NK-92 (cell line): Measurements from ENCODE around the gene ZNF280B.
"Not testable (repeated sequence)": the region's sequence is repeated elsewhere in the genome, so short reads cannot be mapped to it uniquely, and the experiment has no call there.

ENCODE experiments used
- DNase-seq: peaks from one replicate; lab custom pipeline; 2025; ENCODE audit not compliant: unreplicated experiment; lab: John Stamatoyannopoulos, UW

The ZNF280B gene

DNA sequence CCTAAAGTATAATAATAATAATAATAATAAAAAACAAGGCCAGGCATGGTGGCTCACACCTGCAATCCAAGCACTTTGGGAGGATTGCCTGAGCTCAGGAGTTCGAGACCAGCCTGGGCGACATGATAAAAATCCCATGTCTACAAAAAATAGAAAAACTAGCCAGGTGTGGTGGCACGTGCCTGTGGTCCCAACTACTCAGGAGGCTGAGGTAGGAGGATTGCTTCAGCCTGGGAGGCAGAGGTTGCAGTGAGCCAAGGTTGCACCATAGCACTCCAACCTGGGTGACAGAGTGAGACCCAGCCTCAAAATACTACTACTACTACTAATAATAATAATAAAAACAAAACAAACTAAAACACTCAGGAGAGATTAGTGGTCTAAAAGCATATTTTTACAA lies 27.1 kb upstream of the ZNF280B start:
- no peak for DNase-seq

DNA sequence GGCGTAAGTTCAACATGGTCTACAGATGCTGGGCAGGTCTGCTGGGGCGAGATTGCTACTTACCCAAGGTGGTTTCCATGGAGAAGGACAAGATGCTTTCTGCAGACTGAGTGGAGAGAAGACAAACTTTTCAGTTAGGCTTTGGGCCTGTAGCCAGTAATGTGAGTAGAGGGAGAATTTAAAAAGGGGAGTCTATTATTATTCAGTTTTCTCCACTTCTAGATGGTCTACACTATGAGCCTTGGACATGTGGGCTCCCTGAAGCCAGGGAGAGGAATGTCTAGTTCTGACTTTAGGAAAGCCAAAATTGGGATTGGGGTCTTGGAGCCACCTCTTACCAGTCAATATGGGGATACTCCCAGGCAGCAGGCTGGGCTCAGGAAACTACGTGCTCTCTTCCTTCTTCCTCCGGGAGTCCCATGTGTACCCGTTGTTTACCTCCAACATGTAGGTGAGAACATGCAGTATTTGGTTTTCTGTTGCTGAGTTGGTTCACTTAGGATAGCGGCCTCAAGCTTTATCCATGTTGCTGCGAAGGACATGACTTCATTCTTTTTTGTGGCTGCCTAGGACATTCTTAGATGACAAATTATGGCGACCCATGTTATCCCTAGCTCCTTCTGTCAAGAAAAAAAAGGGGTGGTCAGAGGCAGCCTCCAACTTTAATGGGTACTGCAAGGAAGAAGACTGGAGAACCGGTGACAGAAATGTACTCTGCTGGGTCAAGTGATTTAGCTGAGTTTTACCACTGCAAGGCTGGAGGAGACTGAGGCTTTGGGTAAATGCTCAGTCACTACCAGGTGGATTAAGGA lies 26.3 kb upstream of the ZNF280B start:
- DNase-seq, result no peak

DNA sequence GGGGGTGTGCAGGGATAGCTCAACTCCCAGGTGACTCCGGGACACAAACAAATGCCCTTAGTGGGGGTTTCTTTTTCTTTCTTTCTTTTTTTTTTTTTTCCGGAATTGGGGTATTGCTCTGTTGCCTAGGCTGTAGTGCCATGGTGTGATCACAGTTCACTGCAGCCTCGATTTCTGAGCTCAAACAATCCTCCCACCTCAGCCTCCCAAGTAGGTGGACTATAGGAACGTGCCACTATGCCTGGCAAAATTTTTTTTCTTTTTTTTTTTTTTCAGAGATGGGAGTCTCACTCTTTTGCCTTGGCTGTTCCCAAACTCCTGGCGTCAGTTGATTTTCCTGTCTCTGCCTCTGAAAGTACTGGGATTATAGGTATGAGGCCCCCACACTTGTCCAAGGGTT lies 25.3 kb upstream of the ZNF280B start:
- no peak for DNase-seq

DNA sequence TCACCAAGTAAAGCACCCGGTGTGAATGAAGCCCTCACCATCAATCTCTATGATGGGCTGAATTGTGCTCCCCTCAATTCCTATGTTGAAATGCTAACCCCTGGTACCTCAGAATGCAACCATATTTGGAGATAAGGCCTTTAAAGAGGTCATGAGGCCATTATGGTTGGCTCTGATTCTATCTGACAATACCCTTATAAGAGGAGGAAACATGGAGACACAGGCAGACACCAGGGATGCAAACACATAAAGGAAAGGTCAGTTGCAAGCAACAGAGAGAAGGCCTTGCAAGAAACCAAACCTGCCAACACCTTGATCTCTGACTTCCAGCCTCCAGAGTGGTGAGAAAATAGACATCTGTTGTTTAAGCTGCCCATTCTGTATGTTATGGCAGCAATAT lies 24.9 kb upstream of the ZNF280B start:
- no peak for DNase-seq

DNA sequence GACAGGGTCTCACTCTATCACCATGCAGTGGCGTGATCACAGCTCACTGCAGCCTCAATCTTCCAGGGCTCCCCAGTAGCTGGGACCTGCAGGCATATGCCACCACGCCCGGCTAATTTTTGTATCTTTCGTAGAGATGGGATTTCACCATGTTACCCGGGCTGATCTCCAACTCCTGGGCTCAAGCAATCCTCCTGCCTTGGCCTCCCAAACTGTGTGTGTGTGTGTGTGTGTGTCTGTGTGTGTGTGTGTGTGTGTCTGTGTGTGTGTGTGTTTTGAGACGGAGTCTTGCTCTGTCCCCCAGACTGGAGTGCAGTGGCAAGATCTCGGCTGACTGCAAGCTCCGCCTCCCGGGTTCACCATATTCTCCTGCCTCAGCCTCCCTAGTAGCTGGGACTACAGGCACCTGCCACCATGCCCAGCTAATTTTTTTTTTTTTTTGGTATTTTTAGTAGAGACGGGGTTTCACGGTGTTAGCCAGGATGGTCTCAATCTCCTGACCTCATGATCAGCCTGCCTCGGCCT lies 24.1 kb upstream of the ZNF280B start:
- DNase-seq, result not testable (repeated sequence)

DNA sequence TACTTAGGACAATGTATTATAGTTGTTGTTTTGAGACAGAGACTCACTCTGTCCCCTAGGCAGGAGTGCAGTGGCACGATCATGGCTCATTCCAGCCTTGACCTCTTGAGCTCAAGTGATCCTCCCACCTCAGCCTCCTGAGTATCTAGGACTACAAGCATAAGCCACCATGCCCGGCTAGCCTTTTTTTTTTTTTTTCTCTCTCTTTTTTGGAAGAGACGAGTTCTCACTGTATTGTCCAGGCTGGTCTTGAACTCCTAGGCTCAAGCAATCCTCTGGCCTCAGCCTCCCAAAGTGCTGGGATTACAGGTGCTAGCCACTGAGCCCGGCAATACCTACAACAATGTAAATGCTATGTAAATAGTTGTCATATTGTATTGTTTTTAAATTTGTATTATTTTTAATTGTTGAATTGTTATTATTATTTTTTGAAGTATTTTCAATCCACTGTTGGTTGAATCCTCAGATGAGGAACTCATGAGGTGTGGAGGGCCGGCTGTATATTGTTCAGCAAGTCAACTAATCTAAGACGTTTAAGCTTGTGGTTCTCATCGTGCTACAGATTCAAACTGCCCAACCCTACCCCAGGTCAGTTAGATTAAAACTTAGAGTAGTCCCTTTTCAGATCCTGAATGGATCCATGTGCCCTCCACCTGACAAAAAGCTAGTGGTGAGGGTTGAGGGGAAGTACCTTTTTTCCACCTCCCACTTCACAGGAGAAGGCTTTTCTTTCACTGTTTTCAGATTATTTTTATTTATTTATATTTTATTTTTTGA lies 23.4 kb upstream of the ZNF280B start:
- DNase-seq, result no peak

DNA sequence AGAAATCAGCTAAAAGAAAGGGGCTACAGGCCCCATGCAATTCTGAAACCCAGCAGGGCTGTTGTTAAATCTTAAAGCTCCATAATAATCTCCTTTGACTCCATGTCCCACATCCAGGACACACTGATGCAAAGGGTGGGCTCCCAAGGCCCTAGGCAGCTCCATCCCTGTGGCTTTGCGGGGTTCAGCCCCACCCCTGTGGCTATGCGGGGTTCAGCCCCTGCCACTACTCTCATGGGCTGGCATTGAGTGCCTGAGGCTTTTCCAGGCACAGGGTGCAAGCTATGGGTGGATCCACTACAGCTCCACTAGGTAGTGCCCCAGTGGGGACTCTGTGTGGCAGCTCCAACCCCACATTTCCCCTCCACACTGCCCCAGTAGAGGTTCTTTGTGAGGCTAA lies 20.2 kb upstream of the ZNF280B start:
- DNase-seq, result no peak

DNA sequence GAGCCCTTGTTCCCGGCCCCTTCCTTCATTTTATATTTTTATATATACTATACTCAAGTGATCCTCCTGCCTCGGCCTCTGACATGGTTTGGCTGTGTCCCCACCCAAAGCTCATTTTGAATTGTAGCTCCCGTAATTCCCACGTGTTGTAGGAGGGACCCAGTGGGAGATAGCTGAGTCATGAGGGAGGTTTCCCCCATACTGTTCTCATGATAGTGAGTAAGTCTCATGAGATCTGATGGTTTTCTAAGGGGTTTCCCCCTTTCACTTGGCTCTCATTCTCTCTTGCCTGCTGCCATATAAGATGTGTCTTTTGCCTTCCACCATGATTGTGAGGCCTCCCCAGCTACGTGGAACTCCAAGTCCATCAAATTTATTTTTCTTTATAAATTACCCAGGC lies 18.8 kb upstream of the ZNF280B start:
- no peak for DNase-seq

DNA sequence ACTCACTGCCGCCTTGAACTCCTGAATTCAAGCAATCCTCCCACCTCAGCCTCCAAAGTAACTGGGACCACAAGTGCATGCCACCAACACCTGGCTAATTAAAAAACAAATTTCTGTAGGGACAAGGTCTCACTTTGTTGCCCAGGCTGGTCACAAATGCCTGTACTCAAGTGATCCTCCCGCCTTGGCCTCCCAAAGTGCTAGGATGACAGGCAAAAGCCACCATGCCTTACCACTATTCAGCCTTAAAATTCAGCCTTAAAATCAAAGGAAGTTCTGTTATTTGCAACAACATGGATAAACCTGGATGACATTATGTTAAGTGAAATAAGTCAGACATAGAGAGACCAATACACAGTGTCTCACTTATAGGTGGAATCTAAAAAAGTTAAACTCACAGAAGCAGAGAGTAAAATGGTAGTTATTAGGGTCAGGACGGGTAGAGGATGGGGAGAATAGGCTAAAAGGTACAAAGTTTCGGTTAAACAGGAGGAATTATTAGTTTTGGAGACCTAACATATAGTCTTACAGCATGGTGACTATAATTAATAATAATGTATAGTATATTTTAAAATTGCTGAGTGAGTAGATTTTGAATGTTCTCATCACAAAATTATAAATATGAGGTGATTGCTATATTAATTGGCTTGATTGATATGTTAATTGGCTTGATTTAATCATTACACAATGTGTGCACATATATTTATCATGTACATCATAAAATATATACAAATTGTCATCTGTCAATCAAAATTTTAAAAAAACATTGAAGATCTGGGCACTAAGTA lies 17.8 kb upstream of the ZNF280B start:
- no peak for DNase-seq

DNA sequence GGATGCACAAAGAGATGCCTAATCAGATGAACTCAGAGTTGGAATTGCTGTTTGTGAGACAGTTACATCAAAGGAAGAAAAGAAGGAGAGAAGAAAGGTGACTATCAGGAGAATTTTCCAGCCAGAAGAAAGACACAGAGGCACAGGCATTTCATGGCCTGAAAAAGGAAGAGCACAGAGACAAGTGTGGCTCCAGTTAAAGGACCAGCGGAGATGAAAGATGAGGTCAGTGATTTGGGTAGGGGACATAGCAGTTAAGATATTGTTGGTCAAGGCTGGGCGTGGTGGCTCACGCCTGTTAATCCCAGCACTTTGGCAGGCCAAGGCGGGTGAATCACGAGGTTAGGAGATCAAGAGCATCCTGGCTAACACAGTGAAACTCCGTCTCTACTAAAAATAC lies 15.0 kb upstream of the ZNF280B start:
- DNase-seq, result no peak

DNA sequence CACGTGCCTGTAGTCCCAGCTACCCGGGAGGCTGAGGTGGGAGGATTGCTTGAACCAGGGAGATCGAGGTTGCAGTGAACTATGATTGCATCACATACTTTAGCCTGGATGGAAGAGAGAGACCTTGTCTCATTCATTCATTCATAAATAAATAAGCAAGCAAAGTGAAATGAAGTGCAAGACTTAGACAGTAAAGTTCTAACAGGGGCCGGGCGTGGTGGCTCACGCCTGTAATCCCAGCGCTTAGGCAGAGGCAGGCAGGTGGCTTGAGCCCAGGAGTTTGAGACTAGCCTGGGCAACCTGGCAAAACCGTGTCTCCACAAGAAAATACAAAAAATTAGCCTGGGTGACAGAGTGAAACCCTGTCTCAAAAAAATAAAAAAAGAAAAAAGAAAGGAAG lies 13.1 kb upstream of the ZNF280B start:
- no peak for DNase-seq

DNA sequence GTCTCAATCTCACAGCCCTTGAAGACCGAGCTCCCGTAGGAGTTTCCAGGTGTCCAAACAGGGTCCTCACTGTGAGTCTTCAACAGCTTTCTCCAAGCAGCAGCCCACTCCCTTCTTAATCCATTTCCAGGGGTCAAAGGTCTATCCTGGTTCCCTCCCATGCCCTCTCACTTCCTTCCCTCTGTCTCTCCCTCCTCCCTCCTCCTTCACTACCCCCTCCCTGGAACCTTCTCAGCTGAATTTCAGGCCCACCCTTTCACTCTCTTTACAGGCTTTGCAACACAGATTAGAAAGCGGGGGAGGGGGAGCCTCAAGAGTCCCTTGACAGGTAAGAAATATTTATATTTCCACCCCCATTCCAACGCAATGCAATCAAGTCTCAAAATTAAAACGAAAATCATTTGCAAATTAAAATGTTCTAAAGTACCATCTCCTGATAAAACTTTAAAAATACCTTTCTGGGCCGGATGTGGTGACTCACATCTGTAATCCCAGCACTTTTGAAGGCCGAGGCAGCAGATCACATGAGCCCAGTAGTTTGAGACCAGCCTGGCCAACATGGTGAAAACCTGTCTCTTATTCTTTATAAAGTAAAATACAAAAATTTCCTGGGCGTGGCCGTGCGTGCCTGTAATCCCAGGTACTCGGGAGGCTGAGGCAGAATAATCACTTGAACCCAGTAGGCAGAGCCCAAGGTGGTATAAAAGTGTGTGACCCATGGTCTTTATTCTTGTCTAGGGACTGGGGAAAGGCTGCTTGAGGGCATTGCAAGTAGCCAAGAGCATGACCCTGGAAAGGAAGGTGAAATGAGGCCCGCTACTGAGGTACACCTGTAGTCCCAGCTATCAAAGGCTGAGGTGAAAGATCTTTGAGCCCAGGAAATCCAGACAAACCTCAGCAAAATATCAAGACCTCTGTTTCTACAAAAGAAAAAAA lies 12.4 kb upstream of the ZNF280B start:
- DNase-seq, result no peak

DNA sequence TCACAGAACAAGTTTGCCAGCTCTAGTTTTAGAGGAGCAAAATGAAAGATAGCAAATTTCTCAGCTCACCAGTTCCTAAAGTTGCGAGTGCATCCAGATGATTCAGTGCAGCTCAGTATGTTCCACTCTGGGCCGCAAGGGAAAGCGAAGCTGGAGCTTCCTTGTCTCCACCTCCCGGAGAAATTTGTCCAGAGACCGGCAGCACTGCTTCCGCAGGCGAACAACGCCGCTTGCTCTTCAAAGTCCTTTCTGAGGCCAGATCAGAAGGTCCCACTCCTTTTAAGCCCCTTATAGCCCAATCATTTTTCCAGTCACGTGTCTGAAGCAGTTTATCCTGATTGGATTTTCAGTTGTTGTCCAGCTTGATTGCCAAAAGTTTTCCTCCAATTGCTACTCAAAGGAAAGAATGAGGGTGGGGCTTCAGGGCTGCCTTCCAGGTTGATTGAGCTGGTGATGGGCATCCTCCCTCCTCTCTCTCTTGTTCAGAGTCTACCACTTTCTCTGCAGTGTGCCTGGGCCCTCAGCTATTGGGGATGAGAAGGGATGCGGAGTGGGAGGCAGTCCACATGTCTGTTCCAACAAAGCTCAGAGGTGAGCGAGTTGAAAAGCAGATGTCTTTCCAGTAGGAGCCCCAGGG lies 11.6 kb upstream of the ZNF280B start, which contains the start of gene ZNF280A:
TSS of gene ZNF280A (minus strand) at position 251 of the 637 bp plus-strand sequence. CDS start 4,640 bp downstream, outside the sequence.
- DNase-seq, result no peak

DNA sequence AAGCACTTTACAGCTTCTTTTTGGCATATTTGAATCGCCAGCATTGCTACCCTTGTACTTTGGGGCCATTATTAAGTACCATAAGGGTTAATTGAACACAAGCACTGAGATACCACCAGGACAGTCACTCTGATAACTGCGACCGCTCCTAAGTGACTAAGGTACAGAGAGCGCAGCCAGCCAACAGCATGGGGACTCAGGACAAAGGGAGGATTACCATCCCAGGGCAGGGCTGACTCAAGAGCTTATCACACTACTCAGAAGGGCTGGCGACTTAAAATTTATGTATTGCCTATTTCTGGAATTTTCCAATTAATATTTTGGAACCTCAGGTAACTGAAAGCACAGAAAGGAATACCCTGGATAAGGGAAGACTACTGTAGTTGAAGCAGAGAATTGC lies 11.0 kb upstream of the ZNF280B start:
- DNase-seq, result no peak

DNA sequence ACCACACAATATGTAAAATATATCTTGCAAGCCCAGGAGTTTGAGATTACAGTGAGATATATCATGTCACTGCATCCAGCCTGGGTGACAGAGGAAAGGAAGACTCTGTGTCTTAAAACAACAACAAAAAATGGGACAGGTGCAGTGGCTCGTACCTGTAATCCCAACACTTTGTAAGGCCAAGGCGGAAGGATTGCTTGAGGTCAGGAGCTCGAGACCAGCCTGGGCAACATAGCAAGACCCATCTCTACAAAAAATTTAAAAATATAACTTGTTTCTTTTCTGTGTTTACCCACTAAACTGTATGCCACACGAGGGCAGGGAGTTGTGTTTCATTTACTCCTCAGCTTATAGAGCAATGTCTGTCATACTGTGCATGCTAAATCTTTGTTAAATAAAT lies 8.4 kb upstream of the ZNF280B start:
- DNase-seq, result no peak

DNA sequence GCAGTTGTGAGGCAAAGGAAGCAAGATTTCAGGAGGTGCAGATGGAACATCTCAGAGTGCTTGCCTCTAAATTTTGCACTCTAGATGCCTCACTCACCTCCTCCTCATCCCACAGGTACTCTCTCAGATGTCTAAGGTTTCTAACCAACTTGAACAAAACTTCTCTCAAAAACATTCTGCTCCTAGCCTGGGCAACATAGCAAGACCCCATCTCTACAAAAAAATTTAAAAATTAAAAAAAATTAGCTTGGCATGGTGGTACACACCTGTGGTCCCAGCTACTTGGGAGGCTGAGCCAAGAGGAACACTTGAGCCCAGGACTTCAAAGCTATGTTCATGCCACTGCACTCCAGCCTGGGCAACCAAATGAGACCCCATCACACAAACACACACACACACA lies 7.3 kb upstream of the ZNF280B start:
- DNase-seq, result no peak

DNA sequence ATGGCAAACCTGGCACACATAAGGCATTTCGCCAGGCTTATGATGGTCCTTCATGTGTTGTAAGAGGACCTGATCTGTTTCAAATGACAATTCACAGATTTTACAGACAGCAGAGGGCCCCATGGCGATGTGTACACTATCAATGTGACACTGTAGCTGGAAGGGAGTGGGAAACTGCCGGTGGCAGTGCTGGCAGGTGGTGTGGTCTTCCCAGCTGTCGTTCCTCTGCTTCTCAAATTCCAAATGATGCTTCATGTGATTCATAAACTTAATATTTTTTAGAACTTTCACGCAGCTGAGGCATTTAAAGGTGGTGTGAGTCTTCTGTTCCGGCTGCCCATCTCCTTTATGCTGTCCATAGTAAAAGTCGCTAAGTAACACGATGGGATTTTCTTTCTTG lies 5.9 kb upstream of the ZNF280B start:
- DNase-seq, result not testable (repeated sequence)

DNA sequence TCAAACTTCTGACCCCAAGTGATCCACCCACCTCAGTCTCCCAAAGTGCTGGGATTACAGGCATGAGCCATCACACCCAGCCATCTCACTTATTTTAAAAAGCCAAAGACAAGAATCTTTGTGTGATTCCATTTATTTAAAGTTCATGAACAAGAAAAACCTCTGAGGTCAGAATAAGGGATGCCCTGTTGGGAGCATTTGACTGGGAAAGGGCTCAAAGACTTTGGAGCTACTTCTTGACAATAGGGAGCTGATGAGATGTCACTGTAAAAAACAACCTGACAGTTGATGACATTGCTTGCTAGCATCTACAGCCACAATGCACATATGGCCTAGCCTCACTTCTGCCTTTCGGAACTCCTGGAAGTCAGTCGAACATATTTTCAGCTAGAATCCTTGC lies 5.1 kb upstream of the ZNF280B start:
- DNase-seq, result no peak

DNA sequence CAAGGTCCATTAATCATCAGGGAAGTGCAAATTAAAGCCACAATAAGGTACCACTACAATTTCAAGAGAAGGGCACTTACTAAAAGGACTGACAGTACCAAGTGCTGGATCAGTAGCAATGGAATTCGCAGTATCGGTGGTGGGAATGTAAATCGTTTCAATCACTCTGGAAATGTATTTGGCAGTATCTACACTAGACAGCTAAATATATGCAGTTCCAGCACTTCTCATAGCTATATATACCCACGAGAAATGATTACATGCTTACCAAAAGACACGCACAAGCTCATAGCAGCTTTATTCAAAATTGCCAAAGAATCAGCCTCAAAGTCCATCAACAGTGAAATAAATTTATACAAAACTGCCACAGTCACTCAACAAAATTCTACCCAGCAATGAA lies 4.4 kb upstream of the ZNF280B start:
- DNase-seq, result no peak

DNA sequence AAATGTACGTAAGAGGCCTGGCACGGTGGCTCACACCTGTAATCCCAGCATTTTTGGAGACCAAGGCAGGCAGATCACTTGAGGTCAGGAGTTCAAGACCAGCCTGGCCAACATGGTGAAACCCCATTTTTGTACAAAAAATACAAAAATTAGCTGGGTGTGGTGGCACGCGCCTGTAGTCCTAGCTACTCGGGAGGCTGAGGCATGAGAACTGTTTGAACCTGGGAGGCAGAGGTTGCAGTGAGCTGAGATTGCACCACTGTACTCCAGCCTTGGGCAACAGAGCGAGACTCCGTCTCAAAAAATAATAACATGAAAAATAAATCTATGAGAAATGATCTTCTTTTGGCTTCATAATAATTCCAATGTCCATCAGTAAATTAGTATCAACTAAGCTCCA lies 2.3 kb upstream of the ZNF280B start:
- not testable (repeated sequence) for DNase-seq
